ENCODE measurements around the gene PELI3.
"Not testable (repeated sequence)": the region's sequence is repeated elsewhere in the genome, so short reads cannot be mapped to it uniquely, and the experiment has no call there.

PELI3 gene

DNA sequence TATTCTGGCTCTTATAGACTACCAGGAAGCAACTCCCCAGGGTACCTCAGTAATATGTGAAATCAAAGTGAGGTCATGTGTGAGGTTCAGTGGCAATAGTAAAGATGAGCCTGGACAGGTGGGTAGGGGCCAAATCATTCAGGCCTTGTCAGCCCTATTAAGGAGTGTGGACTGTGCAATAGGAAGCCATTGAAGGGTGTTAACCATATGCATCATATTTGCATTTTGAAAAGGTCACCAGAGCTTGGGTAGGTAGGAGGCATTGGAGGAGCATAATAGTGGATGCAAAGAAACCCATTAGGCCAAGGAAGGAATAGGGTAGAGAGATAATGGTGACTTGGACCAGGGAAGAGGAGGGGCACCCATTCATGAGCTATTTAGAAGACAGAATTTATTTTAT, 19.7 kb upstream of the PELI3 start:
- no peak for DNase-seq

DNA sequence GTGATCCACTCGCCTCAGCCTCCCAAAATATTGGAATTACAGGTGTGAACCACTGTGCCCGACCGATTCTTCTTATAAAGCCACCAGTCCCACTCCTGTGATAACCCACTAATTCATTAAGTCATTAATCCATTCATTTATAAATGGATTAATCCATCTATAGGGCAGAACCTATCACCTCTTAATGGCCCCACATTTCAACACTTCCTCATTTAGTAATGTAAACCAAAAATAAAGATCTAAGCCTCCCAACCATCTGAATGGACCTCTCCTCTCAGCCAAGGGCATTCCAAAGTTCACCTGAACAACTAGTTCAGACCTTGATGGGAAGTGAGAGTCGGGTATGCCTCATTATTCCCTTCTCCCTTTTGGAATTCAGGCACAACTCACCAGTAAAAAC, 18.2 kb upstream of the PELI3 start:
- DNase-seq = no peak

DNA sequence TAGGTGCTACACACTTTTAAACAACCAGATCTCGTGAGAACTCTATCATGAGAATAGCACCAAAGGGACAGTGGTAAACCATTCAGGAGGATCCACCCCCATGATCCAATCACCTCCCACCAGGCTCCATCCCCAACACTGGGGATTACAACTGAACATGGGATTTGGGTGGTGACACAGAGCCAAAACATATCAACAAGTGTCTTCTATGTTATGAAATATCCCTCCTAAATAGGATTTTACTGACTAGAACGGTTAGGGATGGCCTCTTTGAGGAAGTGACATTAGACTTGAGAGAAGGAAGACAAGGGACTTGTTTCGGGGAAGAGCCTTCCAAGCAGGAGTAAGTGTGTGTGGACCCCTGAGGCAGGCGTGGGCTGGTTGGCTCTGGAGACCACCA, 16.1 kb upstream of the PELI3 start:
- DNase-seq = no peak

DNA sequence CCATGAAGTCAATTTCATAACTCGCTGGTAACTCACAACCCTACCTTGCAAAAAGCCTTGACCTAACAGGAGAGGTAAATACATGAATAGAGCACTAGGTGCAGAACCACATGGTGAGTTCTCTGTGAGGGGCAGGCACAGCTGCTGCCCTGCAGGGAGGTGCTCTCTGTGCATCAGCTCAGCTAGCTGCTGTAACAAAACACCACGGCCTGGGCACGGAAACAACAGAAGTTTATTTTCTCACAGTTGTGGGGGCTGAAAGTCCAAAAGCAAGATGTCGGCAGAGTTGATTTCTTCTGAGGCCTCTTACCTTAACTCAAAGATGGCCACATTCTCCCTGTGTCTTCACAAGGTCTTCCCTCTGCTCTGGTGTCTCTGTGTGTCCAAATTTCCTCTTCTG, 15.0 kb upstream of the PELI3 start:
- DNase-seq = no peak

DNA sequence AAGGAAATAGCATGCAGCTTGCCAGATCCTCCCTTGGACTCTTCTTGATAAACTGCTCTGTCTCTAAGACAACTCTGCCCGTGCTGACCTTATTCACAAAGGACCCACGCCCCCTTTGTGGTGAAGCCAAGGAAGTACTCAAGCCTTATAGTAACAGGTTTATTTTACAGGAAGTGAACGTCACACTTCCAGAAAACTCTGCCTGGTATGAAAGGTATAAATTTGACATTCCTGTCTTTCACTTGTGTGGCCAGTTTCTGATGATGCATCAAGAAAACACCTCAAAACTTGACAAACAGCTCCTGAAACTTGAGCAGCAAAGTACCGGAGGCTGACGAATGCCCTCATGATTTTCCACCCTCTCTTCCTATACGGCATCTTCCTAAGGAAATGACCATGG, 12.5 kb upstream of the PELI3 start:
- no peak for DNase-seq

DNA sequence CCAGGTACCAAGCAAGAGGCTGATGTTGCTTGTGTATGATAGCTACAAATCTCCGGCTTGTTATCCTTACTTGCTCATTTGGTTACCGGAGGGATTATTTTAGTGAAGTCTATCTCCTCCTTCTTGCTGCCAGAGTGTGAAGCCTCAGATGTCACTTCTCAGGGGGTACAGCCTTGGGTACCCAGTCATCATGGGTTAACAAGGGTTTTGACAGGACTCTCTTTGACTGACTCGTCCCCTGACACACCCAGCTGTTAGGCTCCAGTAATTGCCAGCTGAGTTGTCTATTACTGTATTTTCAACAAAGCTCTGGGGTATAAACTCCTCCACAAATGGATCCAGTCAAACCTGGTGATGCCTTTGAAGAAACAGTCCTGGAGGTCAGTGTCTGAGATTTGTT, 11.9 kb upstream of the PELI3 start:
- no peak for DNase-seq

DNA sequence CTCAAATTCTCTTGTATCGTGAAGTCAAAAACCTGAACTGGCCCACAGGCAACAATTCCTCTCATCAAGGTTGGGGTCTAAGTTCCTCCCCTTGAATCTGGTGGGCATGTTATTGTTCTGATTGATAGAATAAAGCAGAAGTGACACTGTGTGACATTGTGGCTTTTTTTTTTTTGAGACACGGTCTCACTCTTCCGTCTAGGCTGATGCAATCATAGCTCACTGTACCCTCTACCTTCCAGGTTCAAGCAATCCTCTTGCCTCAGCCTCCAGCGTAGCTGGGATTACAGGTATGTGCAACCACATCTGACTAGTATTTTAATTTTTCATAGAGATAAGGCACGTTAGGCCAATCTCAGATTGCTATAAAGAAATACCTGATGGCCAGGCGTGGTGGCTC, 8.9 kb upstream of the PELI3 start:
- no peak for DNase-seq

DNA sequence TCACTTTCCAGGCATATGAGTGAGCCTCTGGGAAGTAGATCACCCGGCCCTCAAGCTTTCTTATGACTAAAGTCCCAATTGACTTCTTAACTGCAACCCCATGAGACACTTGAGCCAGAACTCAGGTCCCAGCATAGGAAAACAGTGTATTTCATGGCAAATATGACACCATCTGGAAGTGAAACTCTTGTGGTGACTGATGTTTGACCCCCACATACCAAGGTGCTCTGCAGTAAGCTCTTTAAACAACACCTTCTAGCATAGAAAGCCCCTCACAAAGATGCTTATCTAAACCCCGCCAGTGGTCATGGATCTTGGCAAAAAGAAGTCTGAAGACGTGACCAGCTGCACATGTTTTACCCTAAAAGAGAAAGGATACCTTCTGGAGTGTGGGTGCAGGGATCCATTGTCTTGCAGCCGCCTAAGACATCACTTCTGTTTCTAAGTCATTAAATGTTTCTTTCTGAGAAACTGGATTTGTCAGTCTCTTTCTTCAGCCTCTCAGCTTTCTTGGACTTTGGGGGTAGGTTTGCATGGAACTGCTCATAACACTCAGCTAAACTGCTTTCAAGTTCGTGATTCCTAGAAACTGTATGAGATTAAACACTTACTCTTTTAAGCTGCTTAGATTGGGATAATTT, 7.4 kb upstream of the PELI3 start:
- no peak for DNase-seq

DNA sequence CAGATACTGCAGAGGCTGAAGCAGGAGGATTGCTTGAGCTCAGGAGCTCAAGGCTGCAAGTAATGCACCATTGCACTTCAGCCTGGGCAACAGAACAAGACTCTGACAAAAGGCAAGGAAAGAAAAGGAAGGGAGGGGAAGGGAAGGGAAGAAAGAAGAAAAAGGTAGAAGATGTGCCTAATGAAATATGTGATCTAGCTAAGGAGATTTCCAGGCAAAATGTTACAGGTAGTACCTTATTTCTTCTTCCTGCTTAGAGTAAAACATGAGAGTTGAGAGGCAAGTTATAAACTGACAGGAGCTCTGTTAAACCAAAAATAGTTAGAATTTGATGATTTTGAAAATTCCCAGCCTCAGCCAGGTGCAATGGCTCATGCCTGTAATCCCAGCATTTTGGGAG, 4.7 kb upstream of the PELI3 start:
- DNase-seq = no peak

DNA sequence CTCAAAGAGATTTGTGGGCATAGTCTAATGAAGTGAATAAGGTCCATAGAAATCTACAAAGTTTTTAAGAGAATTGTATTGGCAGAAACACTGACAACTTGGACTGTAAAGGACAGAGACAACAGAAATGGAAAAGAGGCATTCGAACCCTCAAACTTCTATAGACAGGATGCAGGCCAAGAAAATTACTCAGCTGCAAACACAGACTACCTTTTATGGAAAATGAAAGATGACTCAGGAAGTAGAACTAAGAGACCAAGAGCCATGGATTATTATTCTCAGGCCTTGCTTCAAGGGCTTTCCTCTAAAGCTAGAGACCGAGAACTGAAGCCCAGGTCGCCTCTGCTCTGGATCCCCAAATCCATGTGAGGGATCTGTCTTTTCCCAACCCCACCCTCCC, 3.8 kb upstream of the PELI3 start:
- no peak for DNase-seq

DNA sequence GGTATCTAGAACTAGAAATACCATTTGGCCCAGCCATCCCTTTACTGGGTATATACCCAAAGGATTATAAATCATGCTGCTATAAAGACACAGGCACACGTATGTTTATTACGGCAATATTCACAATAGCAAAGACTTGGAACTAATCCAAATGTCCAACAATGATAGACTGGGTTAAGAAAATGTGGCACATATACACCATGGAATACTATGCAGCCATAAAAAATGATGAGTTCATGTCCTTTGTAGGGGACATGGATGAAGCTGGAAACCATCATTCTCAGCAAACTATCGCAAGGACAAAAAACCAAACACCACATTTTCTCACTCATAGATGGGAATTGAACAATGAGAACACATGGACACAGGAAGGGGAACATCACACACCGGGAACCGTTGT, 2.6 kb upstream of the PELI3 start:
- DNase-seq = not testable (repeated sequence)

DNA sequence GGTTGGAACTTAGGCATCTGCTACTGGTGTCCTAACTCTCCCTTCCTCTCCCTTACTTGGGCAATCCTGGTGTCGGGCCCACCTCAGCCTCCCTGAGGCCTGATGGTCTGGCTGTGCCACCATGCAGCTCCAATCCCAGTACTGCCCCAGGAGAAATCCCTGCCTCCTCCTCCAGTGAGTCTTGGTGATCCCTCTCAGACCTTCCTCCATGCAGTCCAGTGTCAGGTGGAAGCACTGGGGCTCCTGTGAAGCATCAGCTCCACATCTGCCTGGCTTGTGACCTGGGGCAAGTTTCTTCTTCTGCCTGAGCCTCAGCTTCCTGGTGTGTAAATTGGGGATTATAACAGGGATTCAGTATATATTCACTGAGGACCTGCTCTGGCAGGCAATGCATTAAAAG, 1.8 kb upstream of the PELI3 start:
- DNase-seq = no peak

DNA sequence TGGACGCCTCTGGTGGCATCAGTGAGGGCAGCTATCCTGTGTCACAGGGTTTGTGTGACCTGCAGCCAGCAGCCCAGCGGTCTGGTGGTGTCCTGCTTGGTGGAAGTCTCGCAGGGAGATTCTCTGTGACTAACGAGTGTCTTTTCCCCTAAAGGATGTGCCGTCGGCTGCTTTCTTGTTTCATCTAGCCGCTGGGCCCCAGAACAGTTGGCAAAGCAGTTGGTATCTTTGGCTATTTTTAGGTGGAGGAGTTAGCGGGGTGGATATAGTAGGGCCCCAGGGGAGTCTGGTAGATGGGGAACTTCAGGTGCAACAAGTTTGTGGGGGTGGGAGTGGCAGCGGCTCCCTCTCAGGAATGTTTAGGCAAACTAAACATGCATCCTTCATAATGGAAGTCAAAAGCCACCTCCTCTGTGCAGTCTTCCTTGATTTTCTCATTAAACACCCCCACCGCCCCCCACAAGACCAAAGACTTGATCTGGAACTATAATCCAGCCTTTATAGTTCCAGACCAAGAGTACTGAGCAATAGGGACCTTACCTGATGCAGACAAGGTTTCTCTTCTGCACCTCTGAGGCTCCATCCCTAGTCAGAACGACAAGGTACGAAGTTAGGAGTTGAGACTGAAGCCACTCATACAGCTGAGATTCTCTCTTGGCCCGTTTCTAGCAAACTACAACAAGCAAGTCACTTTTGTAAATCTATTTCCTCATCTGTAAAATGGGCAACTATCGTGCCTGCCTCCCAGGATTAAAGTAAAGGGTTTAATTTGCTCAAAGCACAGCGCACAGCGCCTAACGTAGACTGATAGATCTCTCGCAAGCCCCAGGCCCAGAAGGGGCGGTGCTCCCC, 1.1 kb upstream of the PELI3 start:
- DNase-seq = no peak

DNA sequence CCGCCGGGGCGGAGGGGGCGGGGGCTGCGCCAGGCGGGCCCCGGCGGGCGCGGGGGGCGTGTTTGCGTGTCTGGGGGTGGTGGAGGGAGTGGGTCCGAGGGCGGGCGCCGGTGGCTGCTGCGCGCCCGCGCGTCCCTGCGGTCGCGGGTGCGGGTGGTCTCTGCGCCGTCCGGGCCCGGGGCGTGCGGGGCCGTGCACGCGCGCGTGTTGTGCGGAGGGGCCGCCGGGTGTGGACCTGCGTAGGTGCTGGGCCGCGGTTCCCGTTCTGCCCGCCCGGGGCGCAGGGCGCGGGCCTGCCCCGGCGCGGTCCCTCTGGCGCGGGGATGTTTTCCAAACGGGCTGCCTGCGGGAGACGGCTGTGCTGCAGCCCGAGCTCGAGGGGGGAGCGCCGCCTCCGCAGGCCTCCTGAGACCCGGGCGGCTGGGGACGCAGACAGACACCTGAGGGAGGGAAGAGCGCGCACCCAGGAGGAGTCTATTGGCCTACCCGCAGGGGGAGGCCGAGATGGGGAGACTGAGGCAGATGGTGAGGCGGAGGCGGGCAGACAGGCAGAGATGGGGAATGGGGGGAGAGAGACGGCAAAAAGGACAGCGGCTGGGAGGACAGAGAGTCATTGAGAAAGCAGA, 442 bp downstream of the PELI3 start:
- DNase-seq = no peak

DNA sequence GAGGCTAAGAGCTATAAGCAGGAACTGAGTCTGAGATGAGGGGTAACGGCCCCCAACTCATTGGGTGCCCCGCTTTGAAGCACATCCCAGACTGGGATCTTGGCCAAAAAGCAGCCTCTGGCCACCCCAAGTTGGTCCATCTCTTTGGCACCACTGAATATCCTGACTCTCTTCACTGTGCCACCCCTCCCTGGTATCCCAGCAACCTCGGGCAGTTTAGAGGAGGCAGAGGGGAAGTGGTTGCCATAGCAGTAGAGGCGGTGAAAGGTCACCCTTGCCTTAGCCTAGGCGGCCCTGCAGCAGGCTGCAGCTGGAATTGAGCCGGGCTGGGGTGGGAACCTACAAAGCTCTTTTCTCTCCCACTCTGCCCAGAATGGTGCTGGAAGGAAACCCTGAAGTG, 1.1 kb downstream of the PELI3 start:
- DNase-seq = no peak

DNA sequence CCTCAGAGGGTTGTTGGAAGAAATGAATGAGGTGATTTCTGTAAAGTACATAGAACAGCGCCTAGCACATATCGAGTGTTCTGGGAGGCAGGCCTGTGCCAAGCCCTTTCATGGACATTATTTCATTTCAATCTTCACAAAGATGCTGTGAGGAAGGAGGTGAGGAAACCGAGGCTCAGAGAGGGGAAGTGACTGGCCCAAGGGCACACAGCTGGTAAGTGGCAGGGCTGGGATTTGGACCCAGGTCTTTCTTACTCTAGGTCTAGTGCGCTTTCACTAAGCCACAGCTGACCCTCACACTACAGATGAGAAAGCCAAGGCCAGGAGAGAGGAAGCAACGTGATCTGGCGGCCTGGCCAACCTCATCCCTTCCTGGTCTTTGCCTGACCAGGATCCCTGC, 2.0 kb downstream of the PELI3 start:
- no peak for DNase-seq

DNA sequence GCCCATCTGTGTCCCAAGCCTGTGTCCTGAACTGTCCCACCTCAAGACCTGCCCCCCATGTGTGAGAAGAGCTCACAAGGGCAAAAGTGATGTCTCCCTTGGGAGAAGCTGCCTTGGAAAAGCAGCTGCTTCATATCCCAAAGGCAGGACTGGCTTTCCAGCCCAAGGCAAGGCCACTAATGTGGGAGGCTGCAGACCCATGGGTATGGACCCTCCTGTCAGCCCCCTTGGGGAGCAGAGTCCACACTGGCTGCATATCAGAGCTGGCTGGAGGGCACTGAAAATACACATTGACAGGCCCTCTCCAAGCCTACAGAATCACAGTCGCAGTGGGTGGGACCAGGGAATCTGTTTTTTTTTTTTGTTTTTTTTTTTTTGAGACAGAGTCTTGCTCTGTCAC, 2.7 kb downstream of the PELI3 start:
- DNase-seq = no peak

DNA sequence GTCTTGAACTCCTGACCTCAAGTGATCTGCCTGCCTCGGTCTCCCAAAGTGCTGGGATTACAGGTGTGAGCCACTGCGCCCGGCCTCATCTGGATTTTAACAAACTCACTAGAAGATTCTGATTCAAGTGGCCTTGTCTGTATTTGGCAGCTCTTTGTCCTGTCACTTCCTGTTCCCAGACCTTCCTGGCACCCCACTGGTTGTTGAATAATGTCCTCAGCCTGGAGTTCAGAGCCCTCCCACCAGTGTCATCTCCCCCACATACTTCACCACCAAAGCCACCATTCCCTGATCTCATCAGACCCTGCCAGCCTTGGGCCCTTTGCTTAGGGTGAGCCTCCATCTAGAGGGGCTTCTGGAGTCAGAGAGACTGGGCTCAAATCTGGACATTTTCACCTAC, 3.3 kb downstream of the PELI3 start:
- no peak for DNase-seq

DNA sequence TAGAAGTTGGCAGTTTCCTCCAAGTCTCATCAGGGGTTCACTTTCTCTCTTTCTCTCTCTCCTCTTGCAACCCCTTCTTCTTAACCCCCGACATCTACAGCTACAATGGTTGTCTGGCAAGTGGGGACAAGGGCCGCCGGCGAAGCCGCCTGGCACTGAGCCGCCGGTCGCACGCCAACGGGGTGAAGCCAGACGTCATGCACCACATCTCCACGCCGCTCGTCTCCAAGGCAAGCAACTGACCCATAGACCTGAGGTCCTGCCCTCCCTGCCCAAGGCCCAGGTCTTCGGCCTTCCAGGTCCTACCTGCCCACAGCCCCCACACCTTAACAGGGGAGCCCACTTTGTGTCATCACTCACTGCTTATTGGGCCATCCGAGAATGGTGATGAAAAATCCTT, 4.4 kb downstream of the PELI3 start:
- no peak for DNase-seq

DNA sequence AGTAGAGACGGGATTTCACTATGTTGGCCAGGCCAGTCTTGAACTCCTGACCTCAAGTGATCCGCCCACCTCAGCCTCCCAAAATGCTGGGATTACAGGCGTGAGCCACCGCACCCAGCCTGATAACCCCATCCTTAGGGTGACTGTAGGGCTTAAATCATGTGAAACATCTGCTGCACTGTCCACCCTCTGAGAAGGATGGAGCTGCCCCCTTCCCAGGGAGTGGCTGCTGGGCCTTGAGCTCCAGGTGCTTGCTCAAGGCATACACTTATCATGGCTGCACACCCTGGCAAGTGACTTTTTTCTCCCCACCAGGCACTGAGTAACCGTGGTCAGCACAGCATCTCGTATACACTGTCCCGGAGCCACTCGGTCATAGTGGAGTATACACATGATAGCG, 5.3 kb downstream of the PELI3 start:
- no peak for DNase-seq

DNA sequence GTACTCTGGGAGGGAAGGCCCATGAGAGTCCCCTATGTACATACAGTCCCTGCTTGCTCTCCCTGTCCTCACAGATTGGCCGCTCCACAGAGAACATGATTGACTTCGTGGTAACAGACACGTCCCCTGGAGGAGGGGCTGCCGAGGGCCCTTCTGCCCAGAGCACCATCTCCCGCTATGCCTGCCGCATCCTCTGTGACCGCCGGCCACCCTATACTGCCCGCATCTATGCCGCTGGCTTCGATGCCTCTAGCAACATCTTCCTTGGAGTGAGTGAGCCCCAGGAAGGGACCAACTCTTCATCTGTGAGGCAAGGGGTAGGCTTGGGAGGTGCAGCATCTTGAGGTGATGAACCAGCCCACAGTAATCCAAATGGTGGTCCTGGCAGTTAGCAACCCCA, 6.5 kb downstream of the PELI3 start:
- no peak for DNase-seq

DNA sequence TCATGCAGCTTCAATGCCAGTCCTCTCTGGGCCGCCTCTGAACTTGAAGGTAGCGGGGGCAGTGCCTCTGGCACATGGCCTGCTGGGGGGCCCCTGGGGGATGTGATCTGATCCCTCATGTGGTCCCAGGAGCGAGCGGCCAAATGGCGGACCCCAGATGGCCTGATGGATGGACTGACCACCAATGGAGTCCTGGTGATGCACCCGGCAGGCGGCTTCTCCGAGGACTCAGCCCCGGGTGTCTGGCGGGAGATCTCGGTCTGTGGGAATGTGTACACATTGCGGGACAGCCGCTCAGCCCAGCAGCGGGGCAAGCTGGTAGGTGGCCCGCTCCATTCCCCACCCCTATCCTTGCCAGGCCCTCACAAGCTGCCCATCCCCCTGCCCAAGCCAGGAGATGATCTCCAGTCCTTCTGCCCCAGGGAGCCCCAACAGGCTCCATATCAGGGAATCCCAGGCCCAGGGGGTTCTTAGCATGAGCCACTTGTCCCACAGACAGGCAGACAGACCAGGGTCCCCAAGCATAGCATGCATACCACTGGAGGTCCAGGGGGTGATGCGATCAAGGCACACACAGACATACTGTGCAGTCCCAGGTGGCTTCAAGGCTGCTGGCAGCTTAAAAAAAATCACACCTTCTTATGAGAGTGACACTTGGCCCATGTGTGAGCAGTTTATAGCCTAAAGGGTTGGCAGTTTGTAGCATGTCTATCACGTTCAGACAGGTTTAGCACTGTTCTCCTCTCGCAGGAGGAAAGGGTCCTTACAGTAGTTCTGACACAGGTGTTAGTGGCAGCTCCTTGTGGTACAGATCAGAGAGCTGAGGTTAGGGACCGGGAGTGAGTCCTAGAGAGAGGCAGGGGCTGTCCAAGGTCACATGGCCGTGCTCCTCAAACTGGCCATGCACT, 7.2 kb downstream of the PELI3 start:
- no peak for DNase-seq

All from activated CD4-positive, alpha-beta T cell treated with anti-CD3 and anti-CD28 coated beads for 4 hours (primary cell).